Stimulated activated CD4-positive, alpha-beta T cell treated with anti-CD3 and anti-CD28 coated beads, Interleukin-12 subunit alpha, Interleukin-12 subunit beta, amount 100 ng/mL, for 24 hours (primary cell): ENCODE results near the gene MTFP1.
"Not testable (repeated sequence)": the region's sequence is repeated elsewhere in the genome, so short reads cannot be mapped to it uniquely, and the experiment has no call there.

Experiments
- DNase-seq, 2 experiments: peaks; one replicate each; pipeline ENCODE4 v3.0.0-alpha.2; 2020; ENCODE audit warnings: low read depth in 2 of 2

The MTFP1 gene

GRCh38 chr22:30425616-30426387 lies at the start of gene MTFP1:
Gene MTFP1, plus strand, starts transcription at chr22:30425768. Its CDS starts 112 bp downstream, at chr22:30425880.
- peak; percentile 34 to 36 for DNase-seq

GRCh38 chr22:30380011-30380410 lies 45.6 kb upstream of the MTFP1 start:
- DNase-seq = no peak

GRCh38 chr22:30381264-30381663 lies 44.3 kb upstream of the MTFP1 start:
- DNase-seq = no peak

- no peak for DNase-seq
Observed at GRCh38 chr22:30382340-30382739, 43.2 kb upstream of the MTFP1 start.

- DNase-seq = no peak
Observed at GRCh38 chr22:30383061-30383460, 42.5 kb upstream of the MTFP1 start.

GRCh38 chr22:30385942-30386341 lies 39.6 kb upstream of the MTFP1 start:
- DNase-seq = no peak

- no peak for DNase-seq
Observed at GRCh38 chr22:30386608-30386959, 39.0 kb upstream of the MTFP1 start.

- peak; percentile 52 to 71 for DNase-seq
Observed at GRCh38 chr22:30386960-30387827, 38.4 kb upstream of the MTFP1 start, which contains the start of gene RNF215. Gene RNF215, minus strand, starts transcription at chr22:30387411. Its CDS starts 98 bp downstream, at chr22:30387313.

GRCh38 chr22:30390974-30391691 lies 34.4 kb upstream of the MTFP1 start:
- peak; percentile 51 to 68 for DNase-seq

GRCh38 chr22:30392661-30393321 lies 32.8 kb upstream of the MTFP1 start:
- no peak for DNase-seq

- no peak for DNase-seq
Observed at GRCh38 chr22:30393322-30393680, 32.3 kb upstream of the MTFP1 start.

GRCh38 chr22:30393885-30394284 lies 31.7 kb upstream of the MTFP1 start:
- no peak for DNase-seq

- peak; percentile 33 to 66 for DNase-seq
Observed at GRCh38 chr22:30396871-30397655, 28.5 kb upstream of the MTFP1 start, which contains the start of gene SEC14L2. Gene SEC14L2, plus strand, starts transcription at chr22:30397018. Its CDS starts 99 bp downstream, at chr22:30397117.

- no peak for DNase-seq
Observed at GRCh38 chr22:30397656-30398635, 27.6 kb upstream of the MTFP1 start.

GRCh38 chr22:30398685-30399680 lies 26.6 kb upstream of the MTFP1 start:
- no peak for DNase-seq

- DNase-seq = no peak
Observed at GRCh38 chr22:30399718-30400117, 25.9 kb upstream of the MTFP1 start.

GRCh38 chr22:30400159-30400558 lies 25.4 kb upstream of the MTFP1 start:
- no peak for DNase-seq

GRCh38 chr22:30401024-30401423 lies 24.5 kb upstream of the MTFP1 start:
- DNase-seq = not testable (repeated sequence)
